Activated CD4-positive, alpha-beta T cell treated with anti-CD3 and anti-CD28 coated beads, Interleukin-2, Interleukin-4, amounts not matched to agents 100 ng/mL and 50 ng/mL, durations not matched to agents 16 hours and 8 hours (primary cell): ENCODE results near the gene ANGPTL2.

Experiments used
- DNase-seq: peaks from one replicate; pipeline ENCODE4 v3.0.0-alpha.2; 2020; ENCODE audit warnings: low spot score

The ANGPTL2 gene

GRCh38 chr9:127049581-127049980, 72.9 kb downstream of the ANGPTL2 start:
- no peak for DNase-seq

GRCh38 chr9:127049044-127049443, 73.4 kb downstream of the ANGPTL2 start:
- peak; percentile 84 for DNase-seq

- no peak for DNase-seq
These were observed 74.5 kb downstream of the ANGPTL2 start for GRCh38 chr9:127047971-127048370.

- no peak for DNase-seq
These were observed 77.3 kb downstream of the ANGPTL2 start for GRCh38 chr9:127045148-127045547.

- DNase-seq = no peak
These were observed 82.9 kb downstream of the ANGPTL2 start for GRCh38 chr9:127039492-127039891.

- no peak for DNase-seq
These were observed 83.9 kb downstream of the ANGPTL2 start for GRCh38 chr9:127038531-127038930.
